Kidney (tissue), 14 donors: ENCODE data around the gene ASTN2. TPM values are rescaled to one million over a fixed set of nuclear protein-coding genes. Genes with fewer than 3 reads are reported as not detected.
"Not testable (repeated sequence)": the region's sequence is repeated elsewhere in the genome, so short reads cannot be mapped to it uniquely, and the experiment has no call there.

ENCODE experiments used
- DNase-seq, 5 donors: peaks; one replicate each; pipeline ENCODE4 v3.0.0-alpha.2; 2013 to 2020
- FAIRE-seq: peaks from 2 replicates; lab custom pipeline; 2012; peaks lifted over from hg19 to GRCh38; lab: Jason Lieb, UNC
- H3K27ac ChIP-seq, 2 donors: one replicate each; pipeline ENCODE4 v1.7.0; 2013; ENCODE audit warnings: low read depth in 2 of 2, low read length in 2 of 2, inconsistent platforms in 1 of 2
- H3K27me3 ChIP-seq: one replicate; pipeline ENCODE4 v1.7.1; 2013; ENCODE audit warnings: low read length, inconsistent platforms; ENCODE audit not compliant: control insufficient read depth, insufficient read depth
- H3K36me3 ChIP-seq, 3 donors: one replicate each; pipeline versions ENCODE4 v1.7.0 to v1.7.1; 2013; ENCODE audit warnings: low read length in 3 of 3, control low read depth in 1 of 3, inconsistent platforms in 1 of 3; ENCODE audit not compliant: insufficient read depth in 3 of 3, control insufficient read depth in 2 of 3
- H3K4me1 ChIP-seq, 3 donors: one replicate each; pipeline versions ENCODE4 v1.7.0 to v1.7.1; 2013; ENCODE audit warnings: low read length in 3 of 3, inconsistent platforms in 1 of 3, low read depth in 1 of 3; ENCODE audit not compliant: control insufficient read depth in 2 of 3, insufficient read depth in 2 of 3
- H3K4me3 ChIP-seq, 3 donors: one replicate each; pipeline versions ENCODE4 v1.7.0 to v1.8.1; 2013; ENCODE audit warnings: low read length in 3 of 3, control low read depth in 1 of 3, inconsistent platforms in 1 of 3
- H3K9ac ChIP-seq, 3 donors: one replicate each; pipeline versions ENCODE4 v1.7.0 to v1.7.1; 2013; ENCODE audit warnings: low read length in 3 of 3, control low read depth in 1 of 3, inconsistent platforms in 1 of 3
- H3K9me3 ChIP-seq, 3 donors: one replicate each; pipeline versions ENCODE4 v1.7.0 to v1.7.1; 2013; ENCODE audit warnings: low read length in 3 of 3, control low read depth in 1 of 3, inconsistent platforms in 1 of 3; ENCODE audit not compliant: control insufficient read depth in 2 of 3, insufficient read depth in 1 of 3
- intact Hi-C: fragments of 100-400 bp; cut with DNase I; formaldehyde crosslinking; loops from one replicate; pipeline ENCODE4 v1.11.1; 2022
- polyA plus RNA-seq: library from polyadenylated mRNA; stranded (reverse); fragments of 350-450 nt; fragmentation: Illumina TruSeq; extraction: RNeasy Lipid Tissue Mini Kit (QIAGEN cat#74804); gene quantifications from one replicate; pipeline ENCODE4 v1.2.3, GENCODE V29; 2014; ENCODE audit warnings: low read depth, low replicate concordance; ENCODE audit not compliant: insufficient read depth
- total RNA-seq: library from RNA; stranded (reverse); fragmentation: NEBNext Ultra II Directional; extraction: Animal tissue kit (Norgen Biotek cat#: 25700); gene quantifications from one replicate; pipeline ENCODE4 v1.2.1, GENCODE V29; 2021
- TF ChIP-seq, protein P1 (sequence below): IDR thresholded peaks from 3 replicates; pipeline ENCODE4 v1.5.1; 2012; ENCODE audit warnings: mild to moderate bottlenecking, moderate library complexity, borderline replicate concordance; ENCODE audit not compliant: insufficient read depth; ENCODE audit errors: extremely low read depth
- donor health status: control.
- donor health status: control.
- donor health status: control.
- donor health status: control.
- donor health status: control.
- donor health status: DM: yes; HTN: yes; CAD: no.
- donor health status: Normal renal cell carcinoma (clear cell type).

ASTN2 gene
- total and polyA plus RNA-seq, 2 donors from 2014 or later, result 7.6 to 11.5 TPM

DNA sequence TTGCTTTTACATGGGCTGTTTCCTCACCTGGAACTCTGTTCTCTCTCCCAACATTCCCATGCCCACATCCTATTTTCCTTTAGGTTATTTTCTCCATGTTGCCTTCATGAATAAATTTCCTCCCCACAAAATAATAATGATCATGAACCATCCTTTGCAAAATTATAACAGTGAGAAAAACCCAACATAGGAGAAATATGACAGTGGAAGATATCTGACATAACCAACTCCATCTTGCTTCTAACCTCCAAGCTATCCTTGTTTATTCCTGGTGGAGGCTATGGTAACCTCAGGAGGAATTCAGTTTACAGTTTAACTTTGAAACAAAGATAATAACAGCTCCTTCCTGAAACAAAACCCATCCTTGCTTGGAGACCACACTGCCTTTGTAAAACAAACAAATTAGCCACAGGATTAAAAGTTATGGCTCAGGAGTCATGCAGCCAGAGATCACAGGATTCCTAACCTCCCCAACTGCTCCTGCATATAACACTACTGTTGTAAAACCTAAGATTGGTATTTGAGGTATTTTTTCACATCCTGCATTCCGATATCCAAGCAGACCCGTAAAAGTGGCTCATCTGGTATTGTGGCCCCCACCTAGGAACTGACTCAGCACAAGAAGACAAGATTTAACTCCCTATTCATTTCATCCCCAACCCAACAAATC lies 515.4 kb downstream of the ASTN2 start:
- Histone ChIP-seq H3K27ac (no peak overlapping the region), H3K4me3 (no peak overlapping the region), H3K36me3 (no peaks in the 10 kb centered on the region), H3K27me3 (no peaks in the 10 kb centered on the region), H3K9ac (no peak overlapping the region), H3K9me3 (peaks cover 0 to 3% (median 0%) of the 10 kb centered on the region in 3 donors), H3K4me1 (no peaks in the 10 kb centered on the region)
- intact Hi-C loops, result no loop called here
- TF ChIP-seq, protein P1, sequence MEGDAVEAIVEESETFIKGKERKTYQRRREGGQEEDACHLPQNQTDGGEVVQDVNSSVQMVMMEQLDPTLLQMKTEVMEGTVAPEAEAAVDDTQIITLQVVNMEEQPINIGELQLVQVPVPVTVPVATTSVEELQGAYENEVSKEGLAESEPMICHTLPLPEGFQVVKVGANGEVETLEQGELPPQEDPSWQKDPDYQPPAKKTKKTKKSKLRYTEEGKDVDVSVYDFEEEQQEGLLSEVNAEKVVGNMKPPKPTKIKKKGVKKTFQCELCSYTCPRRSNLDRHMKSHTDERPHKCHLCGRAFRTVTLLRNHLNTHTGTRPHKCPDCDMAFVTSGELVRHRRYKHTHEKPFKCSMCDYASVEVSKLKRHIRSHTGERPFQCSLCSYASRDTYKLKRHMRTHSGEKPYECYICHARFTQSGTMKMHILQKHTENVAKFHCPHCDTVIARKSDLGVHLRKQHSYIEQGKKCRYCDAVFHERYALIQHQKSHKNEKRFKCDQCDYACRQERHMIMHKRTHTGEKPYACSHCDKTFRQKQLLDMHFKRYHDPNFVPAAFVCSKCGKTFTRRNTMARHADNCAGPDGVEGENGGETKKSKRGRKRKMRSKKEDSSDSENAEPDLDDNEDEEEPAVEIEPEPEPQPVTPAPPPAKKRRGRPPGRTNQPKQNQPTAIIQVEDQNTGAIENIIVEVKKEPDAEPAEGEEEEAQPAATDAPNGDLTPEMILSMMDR, result no peak
- FAIRE-seq, result no peak
- peak in 2 of 5 donors; percentile 13 to 27 for DNase-seq

DNA sequence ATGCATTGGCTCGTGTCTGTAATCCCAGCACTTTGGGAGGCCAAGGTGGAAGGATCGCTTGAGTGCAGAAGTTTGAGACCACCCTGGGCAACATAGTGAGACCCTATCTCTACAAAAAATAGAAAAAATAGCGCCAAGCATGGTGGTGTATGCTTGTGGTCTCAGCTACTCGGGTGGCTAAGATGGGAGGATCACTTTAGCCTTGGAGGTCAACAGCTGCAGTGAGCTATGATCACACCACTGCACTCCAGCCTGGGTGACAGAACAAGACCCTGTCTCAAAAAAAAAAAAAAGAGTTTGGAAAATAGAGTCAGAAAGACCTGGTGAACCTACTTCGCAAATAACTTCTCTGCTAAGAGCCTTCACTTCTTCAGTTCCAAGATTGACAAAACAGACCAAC lies 516.7 kb downstream of the ASTN2 start:
- H3K4me1 ChIP-seq, H3K36me3 ChIP-seq, H3K9me3 ChIP-seq, DNase-seq, FAIRE-seq, intact Hi-C loops, H3K27me3 ChIP-seq, H3K4me3 ChIP-seq, H3K9ac ChIP-seq, H3K27ac ChIP-seq: not testable (repeated sequence)

DNA sequence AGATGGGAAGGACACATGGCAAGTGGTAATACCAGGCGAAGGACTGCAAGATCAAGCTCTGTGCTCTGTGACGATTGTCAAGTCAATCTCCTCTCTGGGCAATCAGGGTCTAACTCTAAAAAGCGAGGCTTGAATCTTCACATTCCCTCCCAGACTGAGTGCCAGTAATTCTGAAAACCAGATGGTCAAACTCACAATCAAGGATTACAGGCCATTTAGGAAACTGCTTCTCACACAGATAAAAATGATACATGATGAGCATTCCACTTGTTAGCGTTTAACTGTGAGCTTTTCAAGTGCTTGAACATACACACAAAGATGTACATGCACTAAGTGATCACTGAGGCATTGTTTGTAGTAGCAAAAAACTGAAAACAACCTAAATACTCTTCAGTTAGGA lies 517.7 kb downstream of the ASTN2 start:
- H3K36me3 ChIP-seq, result no peaks in the 10 kb centered on the region
- no peak overlapping the region for H3K27ac ChIP-seq
- no peak overlapping the region for H3K4me3 ChIP-seq
- H3K27me3 ChIP-seq, result no peaks in the 10 kb centered on the region
- DNase-seq (peak in 1 of 5 donors; percentile 17), FAIRE-seq (no peak)
- intact Hi-C loops, result no loop called here
- peaks cover 0 to 3% (median 0%) of the 10 kb centered on the region in 3 donors for H3K9me3 ChIP-seq
- H3K4me1 ChIP-seq, result no peaks in the 10 kb centered on the region
- TF ChIP-seq, protein P1, result no peak
- H3K9ac ChIP-seq, result no peak overlapping the region

DNA sequence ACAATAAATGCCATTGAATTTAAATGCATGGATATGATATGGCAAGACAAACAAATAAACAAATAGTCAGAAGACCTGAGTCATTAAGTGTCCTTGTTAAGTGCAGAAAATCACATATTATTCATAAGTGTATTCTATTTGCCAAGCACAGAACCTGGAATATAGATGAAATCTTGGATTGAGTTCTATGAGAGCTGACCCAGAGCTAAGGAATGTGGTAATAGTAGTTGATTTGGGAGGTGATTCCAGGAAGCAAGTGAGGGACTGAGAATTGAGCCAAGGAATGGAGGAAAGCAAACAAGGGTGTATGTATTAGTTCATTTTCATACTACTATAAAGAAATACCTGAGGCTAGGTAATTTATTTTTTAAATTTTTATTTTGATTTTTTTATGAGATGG lies 518.9 kb downstream of the ASTN2 start:
- FAIRE-seq (no peak), DNase-seq (no peak)
- Histone ChIP-seq H3K4me1 (no peaks in the 10 kb centered on the region), H3K27ac (no peak overlapping the region), H3K4me3 (no peak overlapping the region), H3K27me3 (no peaks in the 10 kb centered on the region), H3K36me3 (no peaks in the 10 kb centered on the region), H3K9me3 (peaks cover 0 to 3% (median 0%) of the 10 kb centered on the region in 3 donors), H3K9ac (no peak overlapping the region)
- intact Hi-C loops, result no loop called here
- TF ChIP-seq, protein P1, result no peak
